NCI-H2081 (cell line): ENCODE data around the gene UBE2D1.

ENCODE experiments used
- DNase-seq, 2 experiments: peaks; one replicate each; lab custom pipeline; 2025; lab: John Stamatoyannopoulos, UW

UBE2D1 gene

DNA sequence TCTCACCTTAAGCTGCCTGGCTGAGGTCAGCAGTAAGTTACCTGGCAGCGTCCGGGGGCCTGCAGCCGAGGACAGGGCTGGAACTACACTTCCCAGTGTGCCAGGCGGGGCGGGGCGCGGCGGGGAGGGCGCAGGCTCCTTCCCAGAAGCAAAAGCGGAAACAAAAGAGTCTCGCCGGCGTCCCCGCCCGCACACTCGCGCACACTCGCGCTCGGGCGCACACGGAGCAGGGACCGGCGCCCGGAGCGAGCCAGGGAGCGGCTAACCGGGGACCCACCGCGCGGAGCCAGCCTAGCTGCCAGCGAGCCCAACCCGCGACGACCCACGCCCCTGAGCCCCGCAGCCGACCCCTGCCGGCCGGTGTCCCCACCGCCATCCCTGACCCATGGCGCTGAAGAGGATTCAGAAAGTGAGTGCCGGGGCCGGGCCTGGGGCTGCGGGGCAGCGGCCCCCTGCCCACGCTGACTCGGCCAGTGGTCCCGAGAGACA lies at the start of gene UBE2D1:
Gene UBE2D1 (plus strand): TSS at position 190 of the 489 bp plus-strand sequence. CDS start 196 bp downstream, at position 386.
- peak; percentile 60 to 76 for DNase-seq

DNA sequence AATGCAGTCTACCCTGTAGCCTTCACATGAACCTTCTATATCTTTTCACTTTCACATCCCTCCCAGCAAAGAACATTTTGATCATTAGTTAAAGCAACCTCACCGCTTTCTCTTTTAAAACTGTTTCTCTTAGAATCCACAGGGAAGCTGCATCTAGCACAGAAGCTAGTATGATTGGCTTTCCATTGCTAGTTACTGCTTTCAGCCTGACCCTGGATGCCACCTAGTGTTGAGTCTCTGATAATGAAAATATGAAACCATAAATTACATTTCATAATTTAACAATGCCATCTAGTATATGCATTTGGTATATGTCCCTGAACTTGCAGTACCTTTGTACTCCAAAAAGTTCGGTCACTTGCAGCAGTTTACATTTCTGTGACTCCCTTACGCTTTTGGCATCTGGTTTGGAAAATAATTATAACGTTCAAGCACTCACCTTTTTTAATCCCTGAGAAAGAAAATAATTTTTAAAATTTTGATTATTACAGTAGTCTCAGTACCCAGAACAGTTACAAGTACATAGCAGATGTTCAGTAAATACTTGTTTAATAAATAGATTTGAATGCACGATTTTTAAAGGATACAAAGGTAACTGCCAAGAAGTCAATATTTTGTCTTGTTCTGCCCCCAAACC lies 43.1 kb upstream of the UBE2D1 start:
- peak; percentile 6 to 38 for DNase-seq

GRCh38 chr10:58293989-58294388 lies 40.8 kb upstream of the UBE2D1 start:
- DNase-seq = no peak

DNA sequence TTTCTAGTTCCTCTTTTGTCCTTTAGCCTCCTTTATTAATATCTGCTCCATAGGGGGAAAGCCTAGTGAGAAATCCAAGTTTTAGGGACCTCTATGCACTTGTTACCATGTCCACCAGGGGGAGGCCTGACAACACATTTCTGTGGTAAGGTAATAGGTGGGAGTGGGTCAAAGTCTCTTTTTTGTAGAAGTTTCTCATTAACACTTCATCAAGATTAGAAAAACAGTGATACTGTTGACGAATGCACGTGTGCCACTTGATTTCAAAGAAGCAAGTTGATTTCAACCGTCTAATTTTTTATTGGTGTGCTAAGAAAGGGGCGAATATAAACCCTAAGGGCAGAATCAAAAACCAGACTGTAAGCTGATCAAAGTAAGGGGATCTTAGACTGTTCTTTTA lies 35.2 kb upstream of the UBE2D1 start:
- DNase-seq = peak; percentile 36 to 45

- peak in 1 of 2 experiments; percentile 12 for DNase-seq
Measured at GRCh38 chr10:58300676-58301075, 34.1 kb upstream of the UBE2D1 start.

- DNase-seq = no peak
Measured at GRCh38 chr10:58302254-58302653, 32.6 kb upstream of the UBE2D1 start.

DNA sequence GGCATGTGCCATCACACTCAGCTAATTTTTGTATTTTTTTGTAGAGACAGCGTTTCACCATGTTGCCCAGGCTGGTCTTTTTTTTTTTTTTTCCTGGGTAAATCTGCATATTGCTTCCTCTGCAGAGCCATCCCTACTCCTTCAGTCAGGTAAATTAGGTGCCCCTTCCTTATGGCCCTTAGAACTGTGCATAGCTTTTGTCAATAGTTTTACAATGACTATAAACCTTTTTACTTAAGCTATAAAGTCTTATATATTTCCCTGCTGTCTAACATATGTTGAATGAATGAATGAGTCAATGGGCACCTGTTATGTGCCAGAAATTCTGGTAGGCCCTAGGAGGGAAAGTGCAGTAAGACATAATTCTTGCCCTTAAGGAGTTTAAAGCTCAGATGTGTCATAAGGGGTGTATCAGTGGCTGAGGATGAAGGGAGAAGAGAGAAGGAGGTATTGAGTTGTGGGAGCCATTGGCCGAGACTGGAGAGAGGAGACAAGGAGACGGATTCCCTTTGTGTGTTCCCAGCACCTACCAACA lies 30.6 kb upstream of the UBE2D1 start:
- DNase-seq = no peak

GRCh38 chr10:58305821-58306220 lies 29.0 kb upstream of the UBE2D1 start:
- DNase-seq = peak in 1 of 2 experiments; percentile 64

DNA sequence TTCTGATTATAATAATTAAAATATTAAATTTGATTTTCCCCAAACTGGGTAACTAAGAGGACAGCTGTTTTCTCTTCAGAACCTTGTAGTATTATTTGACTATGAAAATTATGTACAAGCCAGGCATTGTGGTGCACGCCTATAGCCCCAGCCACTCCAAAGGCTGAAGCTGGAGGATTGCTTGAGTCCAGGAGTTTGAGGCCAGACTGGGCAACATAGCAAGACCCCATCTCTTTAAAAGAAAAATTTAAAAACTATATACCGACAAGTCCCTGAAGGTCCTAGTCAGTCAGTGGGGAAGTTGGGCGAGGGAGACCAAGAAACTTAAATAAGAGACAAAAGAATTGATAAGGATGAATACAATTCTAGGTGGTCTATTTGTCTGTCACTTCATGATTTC lies 27.1 kb upstream of the UBE2D1 start:
- DNase-seq = no peak

DNA sequence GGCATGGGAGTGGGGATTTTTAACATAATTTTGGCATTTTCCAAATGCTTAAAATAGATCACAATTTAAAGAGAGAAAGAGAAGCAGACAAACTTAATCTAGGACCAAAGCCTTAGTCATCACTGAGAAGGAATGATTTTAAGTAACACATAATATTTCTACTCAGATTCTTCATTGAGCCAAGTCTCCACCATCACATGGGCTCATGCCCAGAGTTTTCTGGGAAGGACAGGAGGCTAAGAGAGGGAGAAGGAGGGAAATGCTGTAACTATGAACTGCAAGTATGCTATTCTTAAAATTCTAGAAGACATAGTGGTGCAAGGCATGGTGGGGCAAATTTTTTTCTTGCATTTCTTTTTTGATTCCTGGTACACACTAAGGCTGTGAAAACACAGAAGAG lies 23.8 kb upstream of the UBE2D1 start:
- no peak for DNase-seq

- no peak for DNase-seq
Measured at GRCh38 chr10:58316874-58317273, 17.9 kb upstream of the UBE2D1 start.

DNA sequence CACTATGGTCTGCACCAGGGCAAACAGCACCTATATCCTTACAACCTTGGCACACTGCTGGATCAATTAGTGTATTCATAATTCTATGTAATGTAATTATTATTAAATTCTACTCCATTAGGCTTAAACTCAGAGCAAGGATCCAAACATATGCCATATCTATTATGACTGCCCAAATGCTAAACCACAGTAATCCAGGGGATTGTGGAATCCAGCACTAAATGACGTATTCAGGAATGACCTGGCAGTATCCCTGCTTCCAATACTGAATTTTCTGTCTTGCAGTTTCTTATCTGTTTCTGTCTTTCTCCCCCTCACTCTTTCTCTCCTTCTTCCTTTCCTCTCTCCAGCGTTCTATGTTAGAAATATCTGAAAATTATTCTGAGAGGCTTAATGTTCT lies 16.5 kb upstream of the UBE2D1 start:
- DNase-seq = no peak

DNA sequence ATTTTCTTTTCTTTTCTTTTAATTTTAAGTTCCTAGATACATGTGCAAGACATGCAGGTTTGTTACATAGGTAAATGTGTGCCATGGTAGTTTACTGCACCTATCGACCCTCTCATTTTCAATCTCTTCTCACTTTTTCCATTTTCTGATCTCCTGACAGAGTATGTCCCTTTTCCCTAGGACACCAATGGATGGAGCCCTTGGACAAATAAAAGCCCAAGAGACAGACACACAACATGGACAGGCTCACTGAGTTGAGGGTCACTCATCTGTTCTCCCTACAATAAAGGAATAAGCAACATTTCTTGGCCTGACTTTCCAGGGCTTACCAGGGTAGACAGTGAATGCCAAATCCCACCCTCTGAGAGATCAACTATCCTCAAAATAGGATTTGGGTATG lies 15.2 kb upstream of the UBE2D1 start:
- DNase-seq = no peak

GRCh38 chr10:58320351-58321049 lies 14.3 kb upstream of the UBE2D1 start:
- DNase-seq = no peak

- DNase-seq = no peak
Measured at GRCh38 chr10:58322072-58322834, 12.6 kb upstream of the UBE2D1 start.

GRCh38 chr10:58322835-58323209 lies 12.0 kb upstream of the UBE2D1 start:
- no peak for DNase-seq

DNA sequence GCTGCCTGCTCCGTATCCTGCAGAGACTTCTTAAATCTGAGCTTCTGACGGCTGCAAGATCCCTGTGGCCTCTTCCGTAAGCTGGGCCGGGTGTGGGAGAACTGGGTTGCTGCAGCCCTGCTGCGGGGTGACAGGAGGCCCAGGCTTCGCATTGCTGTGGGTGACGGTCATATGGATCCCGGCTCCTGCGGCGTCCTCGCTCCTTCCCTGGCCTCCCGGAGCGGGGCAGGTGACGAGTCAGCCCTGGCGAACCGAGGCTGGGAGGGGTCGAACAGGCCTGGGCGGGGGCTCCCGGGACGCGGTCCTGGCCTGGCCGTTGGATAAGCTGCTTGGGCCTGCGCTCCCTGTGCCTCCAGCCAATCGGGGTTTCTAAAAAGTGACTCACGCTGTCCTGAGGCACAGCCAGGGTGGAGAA lies 7.8 kb upstream of the UBE2D1 start:
- DNase-seq = no peak

GRCh38 chr10:58328233-58328632 lies 6.6 kb upstream of the UBE2D1 start:
- DNase-seq = no peak

DNA sequence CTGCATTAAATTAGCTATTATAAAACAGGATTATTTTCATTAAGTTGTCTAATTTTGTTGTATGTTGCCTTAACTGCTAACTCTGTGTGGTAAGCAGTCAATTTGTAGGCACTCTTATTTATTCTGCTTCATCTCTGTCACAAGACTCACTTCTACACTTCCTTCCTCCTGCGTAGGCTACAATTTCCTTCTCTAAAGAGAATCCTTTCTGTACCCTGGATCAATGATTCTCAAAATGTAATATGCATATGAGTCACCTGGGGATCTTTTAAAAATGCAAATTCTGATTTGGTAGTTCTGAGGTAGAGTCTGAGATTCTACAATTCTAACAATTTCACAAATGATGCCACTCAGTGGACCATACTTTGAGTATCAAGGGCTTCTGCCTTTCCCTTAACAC lies 4.4 kb upstream of the UBE2D1 start:
- DNase-seq = no peak

DNA sequence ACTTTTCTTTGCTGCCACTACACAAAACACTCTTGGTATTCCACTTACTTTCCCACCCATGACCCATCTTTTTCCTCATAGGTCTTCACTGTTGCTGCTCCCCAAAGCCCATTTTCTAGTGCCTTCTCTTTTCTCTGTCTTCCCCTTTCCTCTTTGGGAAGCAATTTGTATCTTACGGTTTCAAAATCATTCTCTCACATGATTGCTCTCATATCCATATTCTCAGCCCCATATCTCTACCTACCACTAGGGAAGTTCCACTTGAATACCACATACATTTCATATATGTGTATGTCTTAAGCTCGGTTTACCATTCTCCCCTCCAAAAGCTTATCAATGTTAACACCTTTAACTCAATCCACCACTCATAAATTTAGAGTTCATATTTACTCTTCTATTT lies 3.2 kb upstream of the UBE2D1 start:
- DNase-seq = no peak

GRCh38 chr10:58335306-58336005 lies 650 bp downstream of the UBE2D1 start:
- peak in 1 of 2 experiments; percentile 31 for DNase-seq

DNA sequence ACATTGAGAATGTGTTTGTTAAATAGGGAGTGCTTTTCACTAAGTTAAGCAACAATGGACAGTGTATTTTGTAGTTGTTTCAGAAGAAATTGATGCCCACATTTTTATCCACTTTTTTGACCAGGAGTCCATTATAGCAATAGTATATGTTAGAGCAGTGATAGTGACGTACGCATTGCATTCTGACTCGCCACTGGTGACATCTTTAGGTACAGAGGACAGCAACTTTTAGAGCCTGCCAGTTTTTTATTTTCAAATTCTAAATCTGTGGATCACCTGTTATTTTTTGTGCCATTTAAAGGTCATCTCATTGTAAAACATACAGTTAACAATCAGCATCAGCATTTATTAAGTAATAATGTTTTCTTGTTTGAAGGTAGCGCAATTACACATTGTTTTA lies 1.4 kb downstream of the UBE2D1 start:
- no peak for DNase-seq
